IMR-90 (cell line): ENCODE data around the gene TFDP2. TPM values are rescaled to one million over a fixed set of nuclear protein-coding genes. Genes with fewer than 3 reads are reported as not detected.

Experiments used
- ATAC-seq: fragments of 200-7000 bp; cut with Tn5 transposase; 2 replicates; pipeline ENCODE4 v1.9.1; 2020; ENCODE audit warnings: low read depth, mild to moderate bottlenecking, moderate library complexity
- BruUV-seq: library from RNA; stranded (reverse); fragments of 400-500 nt; replicated peaks from 2 replicates; lab custom pipeline; 2021; lab: Mats Ljungman, UMichigan
- CTCF ChIA-PET: fragments of 300-600 bp; formaldehyde crosslinking; extraction: SDS; loops from one replicate; lab custom pipeline; 2021; ENCODE audit warnings: antibody characterized with exemption; lab: Yijun Ruan, JAX
- POLR2A ChIA-PET: fragments of 300-600 bp; sonication (Branson Sonifier 250); formaldehyde crosslinking; loops from one replicate; lab custom pipeline; 2022; ENCODE audit warnings: antibody characterized with exemption; ENCODE audit not compliant: unreplicated experiment; lab: Charles Lee
- DNase-seq: peaks from one replicate; pipeline ENCODE4 v3.0.0; 2013
- H2AFZ ChIP-seq: replicated peaks from 2 replicates; pipeline ENCODE3; 2013; ENCODE audit warnings: low read length, mild to moderate bottlenecking; ENCODE audit not compliant: poor library complexity
- H2AK5ac ChIP-seq: 2 replicates; pipeline ENCODE4 v1.6.1; 2013; ENCODE audit warnings: low read depth, low read length, inconsistent platforms
- H2AK9ac ChIP-seq: replicated peaks from 2 replicates; pipeline ENCODE3; 2013; ENCODE audit warnings: mild to moderate bottlenecking, low read depth, low read length, moderate library complexity; ENCODE audit not compliant: poor library complexity
- H2BK120ac ChIP-seq: 2 replicates; pipeline ENCODE4 v1.6.1; 2013; ENCODE audit warnings: low read depth, low read length, inconsistent platforms
- H2BK15ac ChIP-seq: 3 replicates; pipeline ENCODE4 v1.6.1; 2013; ENCODE audit warnings: low read depth, low read length, inconsistent platforms
- H2BK20ac ChIP-seq: 2 replicates; pipeline ENCODE4 v1.6.1; 2013; ENCODE audit warnings: low read depth, mild to moderate bottlenecking, inconsistent platforms, low read length, moderate library complexity
- H2BK5ac ChIP-seq: 2 replicates; pipeline ENCODE4 v1.6.1; 2013; ENCODE audit warnings: mild to moderate bottlenecking, low read depth, low read length, inconsistent platforms; ENCODE audit not compliant: poor library complexity, severe bottlenecking
- H3K14ac ChIP-seq: replicated peaks from 2 replicates; pipeline ENCODE4 v1.6.1; 2013; ENCODE audit warnings: low read depth, low read length, inconsistent platforms
- H3K18ac ChIP-seq: 2 replicates; pipeline ENCODE4 v1.6.1; 2013; ENCODE audit warnings: low read depth, low read length, control low read depth
- H3K23ac ChIP-seq: 2 replicates; pipeline ENCODE4 v1.6.1; 2013; ENCODE audit warnings: low read depth, low read length, inconsistent platforms
- H3K27ac ChIP-seq: 2 replicates; pipeline ENCODE4 v1.5.1; 2013; ENCODE audit warnings: mild to moderate bottlenecking, control low read depth, low read length; ENCODE audit not compliant: insufficient read depth
- H3K27me3 ChIP-seq: 2 replicates; pipeline ENCODE4 v1.6.1; 2013; ENCODE audit warnings: low read length; ENCODE audit not compliant: control insufficient read depth, insufficient read depth
- H3K36me3 ChIP-seq: 2 replicates; pipeline ENCODE4 v1.6.1; 2013; ENCODE audit warnings: low read length, mixed read lengths; ENCODE audit not compliant: control insufficient read depth, insufficient read depth
- H3K4ac ChIP-seq: 2 replicates; pipeline ENCODE4 v1.6.1; 2013; ENCODE audit warnings: low read depth, low read length, inconsistent platforms
- H3K4me1 ChIP-seq: 2 replicates; pipeline ENCODE4 v1.6.1; 2013; ENCODE audit warnings: low read length, mixed read lengths; ENCODE audit not compliant: control insufficient read depth, insufficient read depth
- H3K4me2 ChIP-seq: 2 replicates; pipeline ENCODE4 v1.6.1; 2013; ENCODE audit warnings: low read depth, mild to moderate bottlenecking, control low read depth, low read length, moderate library complexity
- H3K4me3 ChIP-seq: 2 replicates; pipeline ENCODE4 v1.5.1; 2013; ENCODE audit warnings: low read depth, mild to moderate bottlenecking, control low read depth, low read length, moderate library complexity; ENCODE audit not compliant: insufficient read depth
- H3K56ac ChIP-seq: 2 replicates; pipeline ENCODE4 v1.6.1; 2013; ENCODE audit warnings: low read length, inconsistent platforms; ENCODE audit not compliant: insufficient read depth; ENCODE audit errors: extremely low read depth
- H3K79me1 ChIP-seq, 2 experiments: 2 replicates each; pipeline ENCODE4 v1.6.1; 2013; ENCODE audit warnings: low read length in 2 of 2, inconsistent platforms in 1 of 2, low read depth in 1 of 2
- H3K9ac ChIP-seq: 2 replicates; pipeline ENCODE4 v1.6.1; 2013; ENCODE audit warnings: low read depth, low read length, control low read depth
- H3K9me1 ChIP-seq: 2 replicates; pipeline ENCODE4 v1.6.1; 2013; ENCODE audit warnings: low read length, inconsistent platforms; ENCODE audit not compliant: insufficient read depth
- H3K9me3 ChIP-seq: 2 replicates; pipeline ENCODE4 v1.6.1; 2013; ENCODE audit warnings: low read length; ENCODE audit not compliant: control insufficient read depth, insufficient read depth
- H4K20me1 ChIP-seq: 2 replicates; pipeline ENCODE4 v1.6.1; 2013; ENCODE audit warnings: low read length, inconsistent platforms; ENCODE audit not compliant: insufficient read depth
- H4K5ac ChIP-seq: 2 replicates; pipeline ENCODE4 v1.6.1; 2013; ENCODE audit warnings: mild to moderate bottlenecking, low read depth, low read length, control low read depth
- H4K8ac ChIP-seq, 2 experiments: 2 replicates each; pipeline ENCODE4 v1.6.1; 2013; ENCODE audit warnings: low read depth in 2 of 2, low read length in 2 of 2, control low read depth in 1 of 2, inconsistent platforms in 1 of 2
- H4K91ac ChIP-seq: 2 replicates; pipeline ENCODE4 v1.6.1; 2013; ENCODE audit warnings: low read depth, low read length, inconsistent platforms; ENCODE audit not compliant: insufficient read depth
- CHD1 ChIP-seq: IDR thresholded peaks from 2 replicates; pipeline ENCODE4 v1.6.1; 2012; ENCODE audit warnings: low read depth, low read length, improper control_type of control experiment
- CTCF ChIP-seq: conservative IDR thresholded peaks from 2 replicates; pipeline ENCODE4 v1.5.1; 2012; ENCODE audit warnings: mild to moderate bottlenecking, low read depth, low read length, improper control_type of control experiment
- FOS ChIP-seq: fragments of 150-350 bp; IDR thresholded peaks from 2 replicates; pipeline ENCODE4 v1.6.1; 2016; ENCODE audit warnings: low read depth, low read length
- MAFK ChIP-seq: IDR thresholded peaks from 2 replicates; pipeline ENCODE4 v1.6.1; 2012; ENCODE audit warnings: low read depth, low read length, improper control_type of control experiment
- MAZ ChIP-seq: IDR thresholded peaks from 2 replicates; pipeline ENCODE4 v1.6.1; 2012; ENCODE audit warnings: low read depth, mild to moderate bottlenecking, low read length, improper control_type of control experiment, moderate library complexity, borderline replicate concordance
- MXI1 ChIP-seq: IDR thresholded peaks from 2 replicates; pipeline ENCODE4 v1.6.1; 2012; ENCODE audit warnings: low read depth, mild to moderate bottlenecking, low read length, moderate library complexity, borderline replicate concordance
- NFE2L2 ChIP-seq: fragments of 150-350 bp; IDR thresholded peaks from 2 replicates; pipeline ENCODE4 v1.6.1; 2016; ENCODE audit warnings: low read depth, mild to moderate bottlenecking, low read length
- RAD21 ChIP-seq: IDR thresholded peaks from 2 replicates; pipeline ENCODE4 v1.6.1; 2012; ENCODE audit warnings: low read length, improper control_type of control experiment
- USF2 ChIP-seq: fragments of 150-350 bp; IDR thresholded peaks from 2 replicates; pipeline ENCODE4 v1.6.1; 2017; ENCODE audit warnings: mild to moderate bottlenecking, antibody characterized with exemption, low read length, low read depth
- WGBS, 2 experiments: methylation state at CpG; one replicate each; pipeline versions ENCODE4 v1.1.5 to v1.1.7; 2013; ENCODE audit warnings: missing lambda C conversion rate in 2 of 2; ENCODE audit not compliant: insufficient read length in 1 of 2; ENCODE audit errors: extremely low coverage in 2 of 2; 5-methylcytosine and 5-hydroxymethylcytosine counted together
- dilution Hi-C: fragments of 300-500 bp; cut with HindIII; formaldehyde crosslinking; loops from one replicate; pipeline ENCODE4 v1.14.3; 2018; ENCODE audit warnings: low sequenced_read_pairs; ENCODE audit not compliant: unreplicated experiment
- in situ Hi-C: fragments of 300-500 bp; cut with MboI; formaldehyde crosslinking; loops from 3 replicates; pipeline ENCODE4 v1.14.3; 2019; ENCODE audit warnings: low sequenced_read_pairs, inconsistent platforms, mixed read lengths
- intact Hi-C: fragments of 100-400 bp; cut with micrococcal nuclease; formaldehyde crosslinking; loops from 2 replicates; pipeline ENCODE4 v1.10.0; 2022
- polyA plus RNA-seq, 3 experiments: library from polyadenylated mRNA; depleted of rRNA; stranded (reverse); fragments of >200 nt; gene quantifications; 2 replicates each; pipeline ENCODE4 v1.2.3, GENCODE V29; 2012; ENCODE audit warnings: low replicate concordance in 1 of 3
- total RNA-seq: library from RNA; depleted of rRNA; stranded (reverse); fragments of >200 nt; gene quantifications from 2 replicates; pipeline ENCODE4 v1.2.3, GENCODE V29; 2012

The TFDP2 gene
- total and polyA plus RNA-seq, 2 of the 4 experiments (the other 2 are of a cell fraction), result 10.7 to 23.7 TPM

GRCh38 chr3:141981084-141981483 is 168.3 kb downstream of the TFDP2 start:
- peaks cover 2% of the 10 kb centered on the region; the same call in 1 of the 2 replicates for H3K36me3 ChIP-seq
- no peak overlapping the region for H3K9ac ChIP-seq
- H3K18ac ChIP-seq, result no peak overlapping the region
- no peak overlapping the region for H3K14ac ChIP-seq
- no peaks in the 10 kb centered on the region for H3K9me3 ChIP-seq
- no peak overlapping the region for H2AK9ac ChIP-seq
- H3K79me1 ChIP-seq, result no peaks in the 10 kb centered on the region
- TF ChIP-seq MAZ (no peak), NFE2L2 (no peak), RAD21 (no peak), CTCF (no peak), USF2 (no peak), FOS (no peak), CHD1 (no peak), MAFK (no peak), MXI1 (no peak)
- DNase-seq, result no peak
- no peak overlapping the region for H2BK20ac ChIP-seq
- no peak overlapping the region for H3K27ac ChIP-seq
- intact Hi-C loops (no loop called here), in situ Hi-C loops (loop anchor here (25.0 kb wide), 1 partner anchor 394 kb away; no protein-coding TSS in a partner anchor), dilution Hi-C loops (no loop called here)
- H4K91ac ChIP-seq, result no peak overlapping the region
- H3K4me1 ChIP-seq, result no peaks in the 10 kb centered on the region; the same call in 1 of the 2 replicates
- H3K23ac ChIP-seq, result no peak overlapping the region
- H4K8ac ChIP-seq, result no peak overlapping the region
- no peak overlapping the region for H2AK5ac ChIP-seq
- H2BK15ac ChIP-seq, result no peak overlapping the region
- H4K20me1 ChIP-seq, result no peaks in the 10 kb centered on the region
- POLR2A ChIA-PET, result no interaction called here
- no peak overlapping the region for H3K4me2 ChIP-seq
- no peak overlapping the region for H3K56ac ChIP-seq
- H3K27me3 ChIP-seq, result no peaks in the 10 kb centered on the region
- H4K5ac ChIP-seq, result no peak overlapping the region
- H2AFZ ChIP-seq, result no peak overlapping the region
- ATAC-seq, result no peak
- no TSS peak for BruUV-seq
- no peak overlapping the region for H3K4ac ChIP-seq
- H2BK5ac ChIP-seq, result no peak overlapping the region
- 0 out of 2 replicates have a peak, but pooled peaks cover 3% of the 10 kb centered on the region for H3K9me1 ChIP-seq
- no CpG with 5 or more reads among the region's 3 CpGs for WGBS, 2 experiments
- H3K4me3 ChIP-seq, result no peak overlapping the region
- H2BK120ac ChIP-seq, result no peak overlapping the region
- CTCF ChIA-PET, result no interaction called here
